ENCODE data around the gene UBE2L5.

Gene UBE2L5

GRCh38 chr13:30466841-30467252, 44.6 kb downstream of the UBE2L5 start:
- no peak overlapping the region for H3K4me3 ChIP-seq (ENCODE audit: low read depth, low read length)

DNA sequence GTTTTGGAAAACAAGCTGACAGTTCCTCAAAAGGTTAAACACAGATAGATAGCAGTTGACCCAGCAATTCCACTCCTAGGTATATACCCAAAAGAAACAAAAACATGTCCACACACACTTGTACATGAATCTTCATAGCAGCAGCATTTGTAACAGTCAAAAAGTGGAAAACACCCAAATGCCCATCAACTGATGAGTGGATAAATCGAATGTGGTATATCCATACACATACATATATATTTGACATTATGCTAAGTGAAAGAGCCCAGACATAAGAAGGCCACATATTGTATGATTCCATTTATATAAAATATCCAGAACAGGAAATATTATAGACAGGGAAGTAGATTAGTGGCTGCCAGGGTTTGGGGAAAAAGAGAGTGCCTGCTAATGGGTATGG, 51.4 kb downstream of the UBE2L5 start:
- no peak overlapping the region for H3K4me3 ChIP-seq (ENCODE audit: low read depth, low read length)

DNA sequence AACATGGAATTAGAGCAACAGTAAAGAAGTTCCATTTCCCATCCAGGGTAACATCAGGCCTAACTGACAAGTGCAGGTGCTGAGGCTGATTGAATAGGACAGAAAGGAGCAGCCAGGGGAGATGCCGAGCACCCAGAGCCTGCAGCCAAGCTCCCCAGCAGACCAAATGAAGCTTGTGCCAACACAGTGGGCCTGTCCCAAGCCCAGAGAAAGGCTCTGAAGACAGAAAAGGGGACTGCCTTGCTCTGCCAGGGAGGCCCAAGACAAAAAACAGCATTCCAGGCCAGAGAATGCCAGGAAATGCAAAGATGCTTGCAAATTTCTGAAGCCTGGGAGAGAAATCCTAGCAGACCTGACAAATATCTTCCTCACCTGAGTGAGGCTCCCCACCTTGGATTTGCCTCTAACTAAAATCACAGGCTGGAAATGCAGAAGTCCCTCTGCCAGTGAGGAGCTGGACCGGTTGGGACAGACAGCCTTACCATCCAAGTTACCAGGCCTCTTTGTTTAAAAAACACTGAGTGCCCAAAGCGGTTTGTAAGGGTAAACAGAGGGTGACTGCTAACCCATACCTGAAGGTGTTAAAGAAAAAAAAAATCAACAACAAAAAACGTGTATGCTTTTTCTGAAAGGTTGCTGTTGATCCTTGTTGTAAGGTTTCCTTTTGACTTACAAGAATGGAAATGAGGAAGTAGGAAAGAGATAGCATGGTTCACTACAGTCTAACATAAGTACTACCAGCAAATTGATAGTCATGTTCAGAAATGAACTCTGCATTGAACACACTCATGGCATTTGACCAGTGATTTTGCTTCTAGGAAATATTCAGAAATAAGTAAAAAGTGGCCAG, 55.3 kb downstream of the UBE2L5 start:
- no peak overlapping the region for H3K4me3 ChIP-seq (ENCODE audit: low read depth, low read length)
